HG03354 (cell line): ENCODE data around the gene CLTC.

Experiments used
- ATAC-seq: cut with Tn5 transposase; IDR thresholded peaks from one replicate; pipeline ENCODE4 v1.9.1; 2021; ENCODE audit warnings: mild to moderate bottlenecking; ENCODE audit not compliant: unreplicated experiment, poor library complexity, severe bottlenecking

Gene CLTC

GRCh38 chr17:59714255-59714654, 94.6 kb downstream of the CLTC start:
- no peak for ATAC-seq

GRCh38 chr17:59716427-59716826, 96.7 kb downstream of the CLTC start:
- no peak for ATAC-seq

- no peak for ATAC-seq
Observed at GRCh38 chr17:59719526-59719925, 99.8 kb downstream of the CLTC start.

GRCh38 chr17:59722623-59723022, 102.9 kb downstream of the CLTC start:
- no peak for ATAC-seq

GRCh38 chr17:59723041-59723440, 103.3 kb downstream of the CLTC start:
- no peak for ATAC-seq

GRCh38 chr17:59723607-59724006, 103.9 kb downstream of the CLTC start:
- no peak for ATAC-seq

GRCh38 chr17:59725691-59726090, 106.0 kb downstream of the CLTC start:
- ATAC-seq = no peak

- no peak for ATAC-seq
Observed at GRCh38 chr17:59727817-59728533, 108.3 kb downstream of the CLTC start.

- ATAC-seq = no peak
Observed at GRCh38 chr17:59730268-59730834, 110.7 kb downstream of the CLTC start.

- ATAC-seq = no peak
Observed at GRCh38 chr17:59733697-59734096, 114.0 kb downstream of the CLTC start.

- no peak for ATAC-seq
Observed at GRCh38 chr17:59734226-59734625, 114.5 kb downstream of the CLTC start.

- ATAC-seq = no peak
Observed at GRCh38 chr17:59737324-59737723, 117.6 kb downstream of the CLTC start.

- no peak for ATAC-seq
Observed at GRCh38 chr17:59743842-59744241, 124.1 kb downstream of the CLTC start.

- ATAC-seq = no peak
Observed at GRCh38 chr17:59745040-59745439, 125.3 kb downstream of the CLTC start.
